ENCODE measurements around the gene ZNF620. TPM values are rescaled to one million over a fixed set of nuclear protein-coding genes. Genes with fewer than 3 reads are reported as not detected.

Gene ZNF620
- total RNA-seq, 1 donor from 2014 or later = 7.0 TPM

DNA sequence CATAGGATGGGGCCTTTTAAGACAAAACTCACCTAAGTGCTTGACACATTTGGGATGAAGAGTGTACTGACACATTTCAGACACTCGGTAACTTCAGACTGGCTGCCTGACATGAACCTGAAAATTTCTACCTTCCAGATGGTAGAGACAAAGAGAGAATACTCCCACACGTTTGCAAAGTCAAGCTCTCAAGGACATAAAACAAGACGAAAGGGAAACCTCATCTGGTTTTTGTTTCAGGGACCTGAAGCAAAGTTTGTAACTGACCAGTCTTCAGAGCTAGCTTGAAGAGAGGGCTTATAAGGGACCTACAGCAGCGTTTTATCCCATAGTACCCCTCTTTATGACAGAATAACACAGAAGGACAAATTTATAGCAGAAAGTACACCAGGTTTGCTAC lies 60.9 kb downstream of the ZNF620 start:
- no peak for DNase-seq
- Histone ChIP-seq H3K4me1 (no peaks in the 10 kb centered on the region), H3K9me3 (no peaks in the 10 kb centered on the region), H3K27me3 (no peaks in the 10 kb centered on the region), H3K4me3 (no peak overlapping the region), H3K27ac (no peak overlapping the region), H3K36me3 (no peaks in the 10 kb centered on the region)
- ATAC-seq = no peak
- TF ChIP-seq, protein P1, sequence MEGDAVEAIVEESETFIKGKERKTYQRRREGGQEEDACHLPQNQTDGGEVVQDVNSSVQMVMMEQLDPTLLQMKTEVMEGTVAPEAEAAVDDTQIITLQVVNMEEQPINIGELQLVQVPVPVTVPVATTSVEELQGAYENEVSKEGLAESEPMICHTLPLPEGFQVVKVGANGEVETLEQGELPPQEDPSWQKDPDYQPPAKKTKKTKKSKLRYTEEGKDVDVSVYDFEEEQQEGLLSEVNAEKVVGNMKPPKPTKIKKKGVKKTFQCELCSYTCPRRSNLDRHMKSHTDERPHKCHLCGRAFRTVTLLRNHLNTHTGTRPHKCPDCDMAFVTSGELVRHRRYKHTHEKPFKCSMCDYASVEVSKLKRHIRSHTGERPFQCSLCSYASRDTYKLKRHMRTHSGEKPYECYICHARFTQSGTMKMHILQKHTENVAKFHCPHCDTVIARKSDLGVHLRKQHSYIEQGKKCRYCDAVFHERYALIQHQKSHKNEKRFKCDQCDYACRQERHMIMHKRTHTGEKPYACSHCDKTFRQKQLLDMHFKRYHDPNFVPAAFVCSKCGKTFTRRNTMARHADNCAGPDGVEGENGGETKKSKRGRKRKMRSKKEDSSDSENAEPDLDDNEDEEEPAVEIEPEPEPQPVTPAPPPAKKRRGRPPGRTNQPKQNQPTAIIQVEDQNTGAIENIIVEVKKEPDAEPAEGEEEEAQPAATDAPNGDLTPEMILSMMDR (IDR thresholded peaks at IDR 0.05) = no peak
- intact Hi-C loops (cut with DNase I) = no loop called here

Other genes starting within 250 kb of the ZNF620 start
- gene EIF1B, start 196.3 kb upstream of the ZNF620 start, total RNA-seq = 54.4 TPM
- gene ENTPD3, start 118.9 kb upstream of the ZNF620 start, total RNA-seq = 3.7 TPM
- 1,554 TPM for gene RPL14, start 48.7 kb upstream of the ZNF620 start, total RNA-seq
- 6.8 TPM for gene ZNF619, start 28.9 kb upstream of the ZNF620 start, total RNA-seq
- gene ZNF621, start 18.9 kb downstream of the ZNF620 start, total RNA-seq = 20.1 TPM

Data from upper lobe of right lung (tissue), 1 donor.